ENCODE measurements around the gene SEMA3F.

The SEMA3F gene

GRCh38 chr3:50237754-50238548 lies 82.8 kb downstream of the SEMA3F start:
- DNase-seq, result peak; percentile 45

GRCh38 chr3:50238549-50239026 lies 83.5 kb downstream of the SEMA3F start:
- DNase-seq, result no peak
